IPS-15b (cell line): ENCODE measurements around the gene COA6.
"Not testable (repeated sequence)": the region's sequence is repeated elsewhere in the genome, so short reads cannot be mapped to it uniquely, and the experiment has no call there.

ENCODE experiments used
- H3K27me3 ChIP-seq: one replicate; pipeline ENCODE4 v1.6.1; 2013; ENCODE audit warnings: low read length; ENCODE audit not compliant: control insufficient read depth, insufficient read depth
- H3K36me3 ChIP-seq: one replicate; pipeline ENCODE4 v1.6.1; 2013; ENCODE audit warnings: low read length; ENCODE audit not compliant: control insufficient read depth, insufficient read depth
- H3K4me1 ChIP-seq: one replicate; pipeline ENCODE4 v1.6.1; 2013; ENCODE audit warnings: mild to moderate bottlenecking, low read length; ENCODE audit not compliant: control insufficient read depth, insufficient read depth
- H3K4me3 ChIP-seq: one replicate; pipeline ENCODE4 v1.5.1; 2013; ENCODE audit warnings: low read depth, low read length
- H3K9ac ChIP-seq: one replicate; pipeline ENCODE4 v1.6.1; 2013; ENCODE audit warnings: low read depth, mild to moderate bottlenecking, low read length
- H3K9me3 ChIP-seq: one replicate; pipeline ENCODE4 v1.6.1; 2013; ENCODE audit warnings: mild to moderate bottlenecking, low read length; ENCODE audit not compliant: control insufficient read depth, insufficient read depth

The COA6 gene

GRCh38 chr1:234345237-234345636, 28.0 kb upstream of the COA6 start:
- Histone ChIP-seq H3K4me1 (no peaks in the 10 kb centered on the region), H3K9me3 (no peaks in the 10 kb centered on the region), H3K9ac (no peak overlapping the region), H3K27me3 (no peaks in the 10 kb centered on the region), H3K4me3 (no peak overlapping the region), H3K36me3 (no peaks in the 10 kb centered on the region)

GRCh38 chr1:234348964-234349363, 24.3 kb upstream of the COA6 start:
- H3K36me3 ChIP-seq: no peaks in the 10 kb centered on the region
- no peaks in the 10 kb centered on the region for H3K27me3 ChIP-seq
- no peaks in the 10 kb centered on the region for H3K4me1 ChIP-seq
- no peak overlapping the region for H3K4me3 ChIP-seq
- no peaks in the 10 kb centered on the region for H3K9me3 ChIP-seq
- no peak overlapping the region for H3K9ac ChIP-seq

GRCh38 chr1:234355782-234356510, 17.3 kb upstream of the COA6 start:
- Histone ChIP-seq H3K36me3 (no peaks in the 10 kb centered on the region), H3K4me3 (no peak overlapping the region), H3K9me3 (no peaks in the 10 kb centered on the region), H3K9ac (no peak overlapping the region), H3K4me1 (no peaks in the 10 kb centered on the region), H3K27me3 (no peaks in the 10 kb centered on the region)

- H3K9ac ChIP-seq, H3K4me1 ChIP-seq, H3K36me3 ChIP-seq, H3K27me3 ChIP-seq, H3K9me3 ChIP-seq, H3K4me3 ChIP-seq: not testable (repeated sequence)
Observed at GRCh38 chr1:234356615-234357269, 16.5 kb upstream of the COA6 start.

- no peaks in the 10 kb centered on the region for H3K27me3 ChIP-seq
- no peak overlapping the region for H3K9ac ChIP-seq
- no peaks in the 10 kb centered on the region for H3K36me3 ChIP-seq
- no peaks in the 10 kb centered on the region for H3K4me1 ChIP-seq
- H3K4me3 ChIP-seq: no peak overlapping the region
- no peaks in the 10 kb centered on the region for H3K9me3 ChIP-seq
Observed at GRCh38 chr1:234357831-234358230, 15.4 kb upstream of the COA6 start.

- no peak overlapping the region for H3K9ac ChIP-seq
- no peaks in the 10 kb centered on the region for H3K36me3 ChIP-seq
- H3K27me3 ChIP-seq: no peaks in the 10 kb centered on the region
- no peaks in the 10 kb centered on the region for H3K4me1 ChIP-seq
- H3K4me3 ChIP-seq: no peak overlapping the region
- no peaks in the 10 kb centered on the region for H3K9me3 ChIP-seq
Observed at GRCh38 chr1:234361102-234361603, 12.1 kb upstream of the COA6 start.

GRCh38 chr1:234362558-234362957, 10.7 kb upstream of the COA6 start:
- no peak overlapping the region for H3K9ac ChIP-seq
- H3K36me3 ChIP-seq: no peaks in the 10 kb centered on the region
- H3K27me3 ChIP-seq: no peaks in the 10 kb centered on the region
- no peak overlapping the region for H3K4me3 ChIP-seq
- H3K4me1 ChIP-seq: no peaks in the 10 kb centered on the region
- H3K9me3 ChIP-seq: no peaks in the 10 kb centered on the region

- no peaks in the 10 kb centered on the region for H3K4me1 ChIP-seq
- H3K4me3 ChIP-seq: no peak overlapping the region
- no peaks in the 10 kb centered on the region for H3K27me3 ChIP-seq
- H3K9me3 ChIP-seq: no peaks in the 10 kb centered on the region
- H3K9ac ChIP-seq: no peak overlapping the region
- H3K36me3 ChIP-seq: no peaks in the 10 kb centered on the region
Observed at GRCh38 chr1:234368320-234369032, 4.8 kb upstream of the COA6 start.

GRCh38 chr1:234369033-234369430, 4.2 kb upstream of the COA6 start:
- no peaks in the 10 kb centered on the region for H3K9me3 ChIP-seq
- H3K4me3 ChIP-seq: no peak overlapping the region
- no peaks in the 10 kb centered on the region for H3K27me3 ChIP-seq
- no peak overlapping the region for H3K9ac ChIP-seq
- H3K36me3 ChIP-seq: no peaks in the 10 kb centered on the region
- no peaks in the 10 kb centered on the region for H3K4me1 ChIP-seq

GRCh38 chr1:234369784-234370183, 3.5 kb upstream of the COA6 start:
- H3K4me1 ChIP-seq: no peaks in the 10 kb centered on the region
- H3K27me3 ChIP-seq: no peaks in the 10 kb centered on the region
- no peak overlapping the region for H3K9ac ChIP-seq
- no peaks in the 10 kb centered on the region for H3K9me3 ChIP-seq
- no peaks in the 10 kb centered on the region for H3K36me3 ChIP-seq
- H3K4me3 ChIP-seq: no peak overlapping the region

- no peak overlapping the region for H3K9ac ChIP-seq
- H3K4me3 ChIP-seq: no peak overlapping the region
- H3K36me3 ChIP-seq: no peaks in the 10 kb centered on the region
- H3K27me3 ChIP-seq: no peaks in the 10 kb centered on the region
- H3K4me1 ChIP-seq: no peaks in the 10 kb centered on the region
- no peaks in the 10 kb centered on the region for H3K9me3 ChIP-seq
Observed at GRCh38 chr1:234371414-234371813, 1.8 kb upstream of the COA6 start.
